ENCODE data around the gene SEC61B.

The SEC61B gene

GRCh38 chr9:99264070-99264680 lies 42.1 kb downstream of the SEC61B start:
- CTCF ChIA-PET, result interaction anchor here (0.6 to 1.2 kb wide), 4 partner anchors 80 to 1334 kb away, joined by 3 to 4 read pairs (median 3); no protein-coding TSS in a partner anchor
- Histone ChIP-seq H3K27ac (ENCODE audit: extremely low read depth, low read depth, low read length) (no peak overlapping the region), H3K36me3 (ENCODE audit: control insufficient read depth in 2 of 2, insufficient read depth in 1 of 2, low read length in 2 of 2) (no peaks in the 10 kb centered on the region), H3K9me3 (ENCODE audit: control insufficient read depth, insufficient read depth, low read depth, low read length) (no peaks in the 10 kb centered on the region), H3K4me1 (ENCODE audit: control insufficient read depth, insufficient read depth, low read length) (no peaks in the 10 kb centered on the region), H3K4me3 (ENCODE audit: low read depth, low read length) (no peak overlapping the region)
- POLR2A ChIA-PET, result no interaction called here
- TF ChIP-seq ZNF112 (tag by site-specific recombination; IDR thresholded peaks at IDR 0.05) (no peak), PRDM10 (tag by site-specific recombination; IDR thresholded peaks at IDR 0.05) (no peak), ZNF513 (tag by site-specific recombination; IDR thresholded peaks at IDR 0.05) (no peak), TCF7L2 (IDR thresholded peaks at IDR 0.05; ENCODE audit: borderline replicate concordance, low read depth, low read length) (no peak), ZNF138 (tag by site-specific recombination; IDR thresholded peaks at IDR 0.05; ENCODE audit: borderline replicate concordance) (no peak), ZFHX2 (tag by site-specific recombination; conservative IDR thresholded peaks at IDR 0.05) (no peak), ZNF514 (tag by site-specific recombination; IDR thresholded peaks at IDR 0.05) (no peak)

- no peaks in the 10 kb centered on the region for H3K9me3 ChIP-seq (ENCODE audit: control insufficient read depth, insufficient read depth, low read depth, low read length)
- H3K27ac ChIP-seq (ENCODE audit: extremely low read depth, low read depth, low read length), result no peak overlapping the region
- POLR2A ChIA-PET, result no interaction called here
- no peak for TF ChIP-seq ZNF670 (tag by site-specific recombination; IDR thresholded peaks at IDR 0.05; ENCODE audit: low read depth)
- no peak for TF ChIP-seq ZNF544 (tag by site-specific recombination; IDR thresholded peaks at IDR 0.05)
- TF ChIP-seq ZNF23 (tag by site-specific recombination; IDR thresholded peaks at IDR 0.05; ENCODE audit: borderline replicate concordance), result no peak
- TF ChIP-seq ZNF202 (tag by site-specific recombination; IDR thresholded peaks at IDR 0.05; ENCODE audit: borderline replicate concordance), result no peak
- no peak for TF ChIP-seq ZXDB (tag by site-specific recombination; IDR thresholded peaks at IDR 0.05)
- TF ChIP-seq ZNF26 (tag by site-specific recombination; IDR thresholded peaks at IDR 0.05), result no peak
- no peak for TF ChIP-seq GLIS2 (tag by site-specific recombination; IDR thresholded peaks at IDR 0.05)
- TF ChIP-seq ZNF169 (tag by site-specific recombination; IDR thresholded peaks at IDR 0.05), result no peak
- TF ChIP-seq ZNF776 (tag by site-specific recombination; IDR thresholded peaks at IDR 0.05; ENCODE audit: borderline replicate concordance), result no peak
- TF ChIP-seq ZNF416 (tag by site-specific recombination; IDR thresholded peaks at IDR 0.05), result no peak
- no peak for TF ChIP-seq GLI2 (tag by site-specific recombination; IDR thresholded peaks at IDR 0.05; ENCODE audit: borderline replicate concordance, low read depth)
- no peak for TF ChIP-seq TRIM28 (IDR thresholded peaks at IDR 0.05; ENCODE audit: borderline replicate concordance, low read length)
- CTCF ChIA-PET, result interaction anchor here (0.6 to 2.0 kb wide), 16 partner anchors 9 to 1330 kb away, joined by 3 to 8 read pairs (median 4); no protein-coding TSS in a partner anchor
- H3K4me1 ChIP-seq (ENCODE audit: control insufficient read depth, insufficient read depth, low read length), result no peaks in the 10 kb centered on the region
- H3K4me3 ChIP-seq (ENCODE audit: low read depth, low read length), result no peak overlapping the region
- no peaks in the 10 kb centered on the region for H3K36me3 ChIP-seq (ENCODE audit: control insufficient read depth in 2 of 2, insufficient read depth in 1 of 2, low read length in 2 of 2)
Observed at GRCh38 chr9:99265691-99266090, 43.6 kb downstream of the SEC61B start.
